ENCODE results near the gene PDE1A.
"Not testable (repeated sequence)": the region's sequence is repeated elsewhere in the genome, so short reads cannot be mapped to it uniquely, and the experiment has no call there.

Gene PDE1A

DNA sequence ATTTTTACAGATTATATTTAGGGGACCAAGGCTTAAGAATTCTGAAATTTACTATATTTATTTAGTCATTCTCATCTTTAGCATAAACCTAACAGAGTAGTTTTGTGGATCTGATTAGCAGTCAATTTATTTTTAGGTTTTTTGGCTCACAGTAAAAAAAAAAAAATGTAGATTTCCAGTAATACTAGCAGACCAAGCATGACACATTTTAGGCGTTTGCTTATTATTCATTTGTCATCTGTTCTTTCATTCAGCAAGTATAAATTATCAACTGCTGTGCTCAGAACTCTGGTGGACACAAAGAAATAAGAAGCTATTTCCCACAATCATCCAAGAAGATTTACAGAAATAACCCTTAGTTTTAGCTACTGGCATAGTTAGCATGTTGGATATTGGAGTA lies 20.6 kb downstream of the PDE1A start:
- TF ChIP-seq, protein P1, sequence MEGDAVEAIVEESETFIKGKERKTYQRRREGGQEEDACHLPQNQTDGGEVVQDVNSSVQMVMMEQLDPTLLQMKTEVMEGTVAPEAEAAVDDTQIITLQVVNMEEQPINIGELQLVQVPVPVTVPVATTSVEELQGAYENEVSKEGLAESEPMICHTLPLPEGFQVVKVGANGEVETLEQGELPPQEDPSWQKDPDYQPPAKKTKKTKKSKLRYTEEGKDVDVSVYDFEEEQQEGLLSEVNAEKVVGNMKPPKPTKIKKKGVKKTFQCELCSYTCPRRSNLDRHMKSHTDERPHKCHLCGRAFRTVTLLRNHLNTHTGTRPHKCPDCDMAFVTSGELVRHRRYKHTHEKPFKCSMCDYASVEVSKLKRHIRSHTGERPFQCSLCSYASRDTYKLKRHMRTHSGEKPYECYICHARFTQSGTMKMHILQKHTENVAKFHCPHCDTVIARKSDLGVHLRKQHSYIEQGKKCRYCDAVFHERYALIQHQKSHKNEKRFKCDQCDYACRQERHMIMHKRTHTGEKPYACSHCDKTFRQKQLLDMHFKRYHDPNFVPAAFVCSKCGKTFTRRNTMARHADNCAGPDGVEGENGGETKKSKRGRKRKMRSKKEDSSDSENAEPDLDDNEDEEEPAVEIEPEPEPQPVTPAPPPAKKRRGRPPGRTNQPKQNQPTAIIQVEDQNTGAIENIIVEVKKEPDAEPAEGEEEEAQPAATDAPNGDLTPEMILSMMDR (IDR thresholded peaks at IDR 0.05; ENCODE audit: low read depth, low read length), result no peak
- Histone ChIP-seq H3K9me3 (no peaks in the 10 kb centered on the region), H3K27me3 (no peaks in the 10 kb centered on the region), H3K4me3 (ENCODE audit: low read depth, low read length) (no peak overlapping the region), H3K4me1 (no peaks in the 10 kb centered on the region), H3K36me3 (no peaks in the 10 kb centered on the region)
- no peak for DNase-seq

DNA sequence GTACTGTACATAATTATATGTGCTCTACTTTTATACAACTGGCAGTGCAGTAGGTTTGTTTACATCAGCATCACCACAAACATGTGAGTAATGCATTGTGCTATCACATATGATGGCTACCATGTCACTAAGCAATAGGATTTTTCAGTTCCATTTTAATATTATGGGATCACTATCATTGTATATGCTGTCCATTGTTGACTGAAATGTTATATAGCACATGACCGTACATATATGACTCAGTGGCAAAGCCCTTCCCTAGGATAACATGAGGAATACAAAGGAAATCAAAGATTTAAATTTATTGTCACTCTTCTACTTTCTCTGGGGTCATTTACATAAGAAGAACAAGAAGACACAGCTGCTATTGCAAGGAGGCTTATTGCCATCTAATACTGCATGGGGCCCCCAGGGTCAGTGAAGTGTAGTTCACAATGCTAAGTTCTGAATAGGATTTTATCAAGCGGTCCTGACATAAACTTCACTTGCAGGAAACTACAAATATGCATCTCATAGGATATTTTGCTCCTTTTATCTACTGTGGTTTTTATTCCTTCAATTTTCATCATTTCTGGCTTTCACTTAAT lies 21.8 kb downstream of the PDE1A start:
- no peak for DNase-seq
- TF ChIP-seq, protein P1 (IDR thresholded peaks at IDR 0.05; ENCODE audit: low read depth, low read length), result no peak
- Histone ChIP-seq H3K4me3 (ENCODE audit: low read depth, low read length) (no peak overlapping the region), H3K4me1 (no peaks in the 10 kb centered on the region), H3K36me3 (no peaks in the 10 kb centered on the region), H3K27me3 (no peaks in the 10 kb centered on the region), H3K9me3 (no peaks in the 10 kb centered on the region)

DNA sequence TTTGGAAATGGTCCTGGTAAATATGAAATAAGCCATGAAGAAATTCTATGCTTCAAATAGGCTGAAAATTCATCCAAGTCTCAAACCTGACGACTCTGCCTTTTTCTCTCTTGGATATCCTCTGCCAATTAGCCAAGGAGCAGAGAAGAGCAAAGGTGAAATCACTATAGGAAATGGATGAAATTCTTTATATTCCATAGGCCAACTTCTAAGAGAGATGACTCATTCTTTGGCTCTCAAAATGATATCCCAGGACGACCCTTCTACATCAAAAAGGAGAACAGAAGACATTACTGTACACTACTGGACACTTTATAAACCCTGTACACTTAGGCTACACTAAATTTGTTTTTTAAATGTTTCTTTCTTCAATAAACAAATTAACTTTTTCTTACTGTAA lies 22.7 kb downstream of the PDE1A start:
- DNase-seq, result no peak
- TF ChIP-seq, protein P1 (IDR thresholded peaks at IDR 0.05; ENCODE audit: low read depth, low read length), result no peak
- Histone ChIP-seq H3K4me1 (no peaks in the 10 kb centered on the region), H3K4me3 (ENCODE audit: low read depth, low read length) (no peak overlapping the region), H3K27me3 (no peaks in the 10 kb centered on the region), H3K9me3 (no peaks in the 10 kb centered on the region), H3K36me3 (no peaks in the 10 kb centered on the region)

DNA sequence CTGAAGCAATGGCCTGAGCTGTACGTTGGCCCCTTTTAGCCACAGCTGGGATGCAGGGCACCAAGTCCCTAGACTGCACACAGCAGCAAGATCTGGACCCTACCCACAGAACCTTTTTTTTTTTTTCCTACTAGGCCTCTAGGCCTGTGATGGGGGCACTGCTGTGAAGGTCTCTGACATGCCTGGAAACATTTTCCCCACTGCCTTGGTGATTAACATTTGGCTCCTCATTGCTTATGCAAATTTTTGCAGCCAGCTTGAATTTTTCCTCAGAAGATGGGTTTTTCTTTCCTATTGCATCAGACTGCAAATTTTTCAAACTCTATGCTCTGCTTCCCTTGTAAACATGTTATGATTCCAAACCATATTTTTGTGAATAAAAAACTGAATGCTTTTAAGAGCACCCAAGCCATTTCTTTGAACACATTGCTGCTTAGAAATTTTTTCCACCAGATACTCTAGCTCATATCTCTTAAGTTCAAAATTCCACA lies 33.5 kb downstream of the PDE1A start:
- H3K4me1 ChIP-seq, result no peaks in the 10 kb centered on the region
- H3K27me3 ChIP-seq, result no peaks in the 10 kb centered on the region
- TF ChIP-seq, protein P1 (IDR thresholded peaks at IDR 0.05; ENCODE audit: low read depth, low read length), result no peak
- no peak for DNase-seq
- no peaks in the 10 kb centered on the region for H3K9me3 ChIP-seq
- H3K36me3 ChIP-seq, result no peaks in the 10 kb centered on the region
- H3K4me3 ChIP-seq (ENCODE audit: low read depth, low read length), result no peak overlapping the region

DNA sequence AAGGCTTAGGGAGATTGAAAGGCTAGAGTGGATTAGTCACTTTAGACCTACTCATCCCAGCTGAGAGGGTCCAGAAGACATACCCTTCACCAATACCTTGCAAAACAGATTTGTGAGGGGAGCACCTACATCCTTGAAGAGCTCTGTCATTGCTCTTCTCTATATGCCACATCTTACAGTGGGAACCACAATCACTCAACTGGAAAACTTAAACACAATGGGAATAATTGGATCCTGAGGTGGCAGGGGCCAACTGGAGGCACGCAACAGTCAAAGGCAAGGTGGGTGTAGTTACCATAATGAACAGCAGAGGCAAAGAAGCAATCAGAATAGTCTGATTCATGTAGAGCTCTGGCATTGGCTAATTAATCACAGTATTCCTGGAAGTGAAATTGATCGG lies 35.4 kb downstream of the PDE1A start:
- Histone ChIP-seq H3K36me3 (no peaks in the 10 kb centered on the region), H3K27me3 (no peaks in the 10 kb centered on the region), H3K4me1 (no peaks in the 10 kb centered on the region), H3K9me3 (no peaks in the 10 kb centered on the region), H3K4me3 (ENCODE audit: low read depth, low read length) (no peak overlapping the region)
- TF ChIP-seq, protein P1 (IDR thresholded peaks at IDR 0.05; ENCODE audit: low read depth, low read length), result no peak
- no peak for DNase-seq

DNA sequence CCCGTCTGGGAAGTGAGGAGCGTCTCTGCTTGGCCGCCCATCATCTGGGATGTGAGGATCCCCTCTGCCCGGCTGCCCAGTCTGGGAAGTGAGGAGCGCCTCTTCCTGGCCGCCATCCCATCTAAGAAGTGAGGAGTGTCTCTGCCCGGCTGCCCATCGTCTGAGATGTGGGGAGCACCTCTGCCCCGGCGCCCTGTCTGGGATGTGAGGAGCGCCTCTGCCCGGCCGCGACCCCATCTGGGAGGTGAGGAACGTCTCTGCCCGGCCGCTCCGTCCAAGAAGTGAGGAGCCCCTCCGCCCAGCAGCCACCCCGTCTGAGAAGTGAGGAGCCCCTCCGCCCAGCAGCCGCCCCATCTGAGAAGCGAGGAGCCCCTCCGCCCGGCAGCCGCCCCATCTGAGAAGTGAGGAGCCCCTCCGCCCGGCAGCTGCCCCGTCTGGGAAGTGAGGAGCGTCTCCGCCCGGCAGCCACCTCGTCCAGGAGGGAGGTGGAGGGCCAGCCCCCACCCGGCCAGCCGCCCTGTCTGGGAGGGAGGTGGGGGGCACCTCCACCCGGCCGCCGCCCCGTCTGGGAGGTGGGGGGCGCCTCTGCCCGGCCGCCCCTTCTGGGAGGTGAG lies 40.5 kb downstream of the PDE1A start:
- H3K4me3 ChIP-seq (ENCODE audit: low read depth, low read length); H3K36me3 ChIP-seq; DNase-seq; H3K4me1 ChIP-seq; H3K9me3 ChIP-seq; H3K27me3 ChIP-seq: not testable (repeated sequence)

All from BE2C (cell line).